HAP-1 (cell line): ENCODE results near the gene TMEM91.
"Not testable (repeated sequence)": the region's sequence is repeated elsewhere in the genome, so short reads cannot be mapped to it uniquely, and the experiment has no call there.

Experiments
- DNase-seq, 2 experiments: peaks; one replicate each; pipeline ENCODE4 v3.0.0-alpha.2; 2016 to 2020; ENCODE audit warnings: low spot score in 2 of 2
- H3K27me3 ChIP-seq: fragments of 250-450 bp; sonication (Bioruptor Pico); 2 replicates; pipeline ENCODE4 v1.5.1; 2020; ENCODE audit warnings: low read depth, mild to moderate bottlenecking, moderate library complexity
- H3K36me3 ChIP-seq: fragments of 250-450 bp; sonication (Bioruptor Pico); replicated peaks from 2 replicates; pipeline ENCODE4 v1.5.1; 2020; ENCODE audit warnings: mild to moderate bottlenecking
- H3K4me1 ChIP-seq: fragments of 250-450 bp; sonication (Bioruptor Pico); 2 replicates; pipeline ENCODE4 v1.5.1; 2020; ENCODE audit warnings: mild to moderate bottlenecking
- H3K4me3 ChIP-seq: fragments of 250-450 bp; sonication (Bioruptor Pico); 2 replicates; pipeline ENCODE4 v1.5.1; 2020; ENCODE audit warnings: mild to moderate bottlenecking, moderate library complexity
- H3K9me3 ChIP-seq: fragments of 250-450 bp; sonication (Bioruptor Pico); 2 replicates; pipeline ENCODE4 v1.5.1; 2020; ENCODE audit warnings: mild to moderate bottlenecking, moderate library complexity
- in situ Hi-C: fragments of 300-500 bp; cut with MboI; formaldehyde crosslinking; loops from 3 replicates; pipeline ENCODE4 v1.14.3; 2020; ENCODE audit warnings: low sequenced_read_pairs, inconsistent platforms, mixed read lengths

TMEM91 gene

DNA sequence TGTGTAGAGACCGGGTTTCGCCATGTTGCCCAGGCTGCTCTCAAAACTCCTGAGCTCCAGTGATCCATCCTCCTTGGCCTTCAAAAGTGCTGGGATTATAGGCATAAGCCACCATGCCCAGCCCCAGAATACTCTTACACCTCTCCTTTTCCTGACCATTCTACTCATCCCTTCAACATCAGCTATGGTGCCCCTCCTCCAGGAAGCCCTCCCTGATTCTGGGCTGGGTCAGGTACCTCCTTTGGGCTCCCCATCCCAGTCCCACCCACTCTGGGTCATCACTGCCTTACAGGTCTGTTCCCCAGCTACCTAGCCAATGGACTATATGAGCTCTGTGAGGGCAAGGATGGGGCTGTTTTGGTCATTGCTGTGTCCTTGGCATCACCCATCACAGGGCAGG lies 32.2 kb upstream of the TMEM91 start:
- Histone ChIP-seq H3K4me3 (no peak overlapping the region), H3K36me3 (peaks cover 27% of the 10 kb centered on the region), H3K27me3 (no peaks in the 10 kb centered on the region), H3K9me3 (no peaks in the 10 kb centered on the region), H3K4me1 (no peaks in the 10 kb centered on the region)
- no peak for DNase-seq
- in situ Hi-C loops: no loop called here

DNA sequence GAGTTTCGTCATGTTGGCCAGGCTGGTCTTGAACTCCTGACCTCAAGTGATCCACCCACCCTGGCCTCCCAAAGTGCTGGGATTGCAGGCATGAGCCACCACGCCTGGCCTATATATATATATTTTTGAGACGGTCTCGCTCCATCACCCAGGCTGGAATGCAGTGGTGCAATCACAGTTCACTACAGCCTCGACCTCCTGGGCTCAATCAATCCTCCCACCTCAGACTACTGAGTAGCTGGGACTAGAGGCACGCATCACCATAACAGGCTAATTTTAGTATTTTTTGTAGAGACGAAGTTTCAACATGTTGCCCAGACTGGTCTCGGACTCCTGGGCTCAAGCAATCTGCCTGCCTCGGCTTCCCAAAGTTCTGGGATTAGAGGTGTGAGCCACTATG lies 29.4 kb upstream of the TMEM91 start:
- H3K4me1 ChIP-seq, in situ Hi-C loops, H3K4me3 ChIP-seq, DNase-seq, H3K27me3 ChIP-seq, H3K9me3 ChIP-seq: not testable (repeated sequence)
- peaks cover 16% of the 10 kb centered on the region for H3K36me3 ChIP-seq

DNA sequence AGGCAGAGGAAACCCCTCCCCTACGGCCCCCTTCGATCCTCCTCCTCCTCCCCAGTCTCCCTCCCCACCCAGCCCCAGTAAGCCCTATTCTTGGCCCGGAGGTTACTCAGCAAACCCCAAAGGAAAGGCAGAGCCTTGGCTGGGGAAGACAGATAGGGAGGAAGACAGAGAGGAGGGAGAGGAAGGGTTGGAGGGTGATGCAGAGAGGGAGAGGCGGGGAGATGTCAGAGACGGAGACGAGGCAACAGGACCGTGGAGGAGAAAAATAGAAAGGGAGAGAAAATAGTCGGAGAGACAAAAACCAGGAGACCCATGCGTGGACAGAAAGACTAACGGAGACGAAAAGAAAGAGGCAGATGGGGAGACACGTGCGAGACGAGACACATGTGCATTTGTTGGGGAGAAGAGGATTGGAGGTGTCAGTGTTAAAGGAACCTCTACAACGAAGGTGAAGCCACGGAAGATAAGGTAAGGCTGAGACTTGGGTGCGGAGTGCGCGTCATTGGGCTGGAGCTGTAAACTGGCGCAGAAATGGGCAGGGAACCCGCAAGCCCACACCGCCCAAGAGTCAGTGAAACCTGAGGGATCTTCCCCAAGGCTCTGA lies 25.5 kb upstream of the TMEM91 start:
- Histone ChIP-seq H3K9me3 (no peaks in the 10 kb centered on the region), H3K4me3 (peak overlapping the region; percentile 73), H3K36me3 (peaks cover 6% of the 10 kb centered on the region), H3K4me1 (peaks cover 3% of the 10 kb centered on the region; the same call in 1 of the 2 replicates), H3K27me3 (no peaks in the 10 kb centered on the region)
- in situ Hi-C loops: no loop called here
- no peak for DNase-seq

GRCh38 chr19:41351339-41352245 lies 24.7 kb upstream of the TMEM91 start:
- peak; percentile 41 to 78 for DNase-seq
- no peaks in the 10 kb centered on the region for H3K27me3 ChIP-seq
- in situ Hi-C loops: no loop called here
- peak overlapping the region; percentile 73 for H3K4me3 ChIP-seq
- H3K4me1 ChIP-seq: peaks cover 3% of the 10 kb centered on the region; the same call in 1 of the 2 replicates
- no peaks in the 10 kb centered on the region for H3K9me3 ChIP-seq
- H3K36me3 ChIP-seq: no peaks in the 10 kb centered on the region; the same call in 1 of the 2 replicates

GRCh38 chr19:41352279-41352608 lies 24.1 kb upstream of the TMEM91 start:
- Histone ChIP-seq H3K36me3 (no peaks in the 10 kb centered on the region; the same call in 1 of the 2 replicates), H3K9me3 (no peaks in the 10 kb centered on the region), H3K4me1 (peaks cover 3% of the 10 kb centered on the region; the same call in 1 of the 2 replicates), H3K27me3 (no peaks in the 10 kb centered on the region), H3K4me3 (peak overlapping the region; percentile 73)
- in situ Hi-C loops: no loop called here
- DNase-seq: no peak

- peak in 1 of 2 experiments; percentile 78 for DNase-seq
These were observed 23.5 kb upstream of the TMEM91 start for GRCh38 chr19:41352609-41353465.

DNA sequence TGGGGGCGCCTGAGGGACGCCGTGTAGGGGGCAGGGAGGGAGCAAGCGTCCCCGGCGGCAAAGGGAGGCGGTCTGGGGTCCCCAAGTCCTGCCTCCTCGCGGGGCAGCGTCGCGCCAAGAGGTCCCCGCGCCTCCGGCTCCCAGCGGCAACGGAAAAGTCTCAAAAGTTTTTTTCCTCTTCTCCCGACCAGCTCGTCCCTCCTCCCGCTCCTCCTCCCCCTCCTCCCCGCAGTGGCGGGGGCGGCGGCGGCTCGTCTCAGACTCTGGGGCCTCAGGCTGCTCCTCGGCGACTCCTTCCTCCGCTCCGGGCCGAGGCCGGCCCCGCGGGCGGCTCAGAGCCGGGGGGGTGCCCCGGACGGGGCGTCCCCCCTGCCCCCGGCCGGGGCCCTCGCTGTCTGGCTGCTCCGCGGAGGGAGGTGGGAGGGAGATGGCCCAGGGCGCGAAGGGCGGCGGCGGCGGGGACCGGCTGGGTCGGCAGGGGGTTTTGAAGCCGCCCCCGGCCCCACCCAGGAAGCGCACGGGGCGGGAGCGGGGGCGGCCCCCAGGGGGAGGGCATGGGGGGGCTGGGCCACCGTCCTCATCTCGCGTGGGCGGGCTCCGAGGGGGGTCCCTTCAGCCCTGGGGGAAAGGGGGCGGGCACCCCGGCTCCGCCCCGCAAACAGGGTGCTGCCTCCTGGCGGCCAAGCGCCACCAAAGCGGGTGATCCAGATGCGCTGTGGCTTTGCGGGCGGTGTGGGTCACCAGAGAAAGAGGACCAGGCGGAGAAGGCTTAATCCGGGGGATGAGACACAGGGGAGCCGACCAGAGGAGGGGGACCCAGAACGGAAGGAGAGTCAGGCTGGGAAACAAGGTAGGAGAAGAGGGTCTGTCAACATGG lies 22.6 kb upstream of the TMEM91 start, which contains the start of gene TGFB1:
Gene TGFB1 (minus strand): TSS at position 457 of the 877 bp plus-strand sequence. CDS start 878 bp downstream, outside the sequence.
- Histone ChIP-seq H3K27me3 (no peaks in the 10 kb centered on the region), H3K9me3 (no peaks in the 10 kb centered on the region), H3K36me3 (no peaks in the 10 kb centered on the region), H3K4me3 (peak within 1 kb of the TSS; percentile 73), H3K4me1 (peaks cover 3% of the 10 kb centered on the region; the same call in 1 of the 2 replicates)
- peak; percentile 58 to 88 for DNase-seq
- in situ Hi-C loops: no loop called here

More at GRCh38 chr19:41352609-41353465, 23.5 kb upstream of the TMEM91 start:
- Histone ChIP-seq H3K4me1 (peaks cover 3% of the 10 kb centered on the region; the same call in 1 of the 2 replicates), H3K9me3 (no peaks in the 10 kb centered on the region), H3K36me3 (no peaks in the 10 kb centered on the region), H3K4me3 (peak overlapping the region; percentile 73), H3K27me3 (no peaks in the 10 kb centered on the region)
- in situ Hi-C loops: no loop called here

DNA sequence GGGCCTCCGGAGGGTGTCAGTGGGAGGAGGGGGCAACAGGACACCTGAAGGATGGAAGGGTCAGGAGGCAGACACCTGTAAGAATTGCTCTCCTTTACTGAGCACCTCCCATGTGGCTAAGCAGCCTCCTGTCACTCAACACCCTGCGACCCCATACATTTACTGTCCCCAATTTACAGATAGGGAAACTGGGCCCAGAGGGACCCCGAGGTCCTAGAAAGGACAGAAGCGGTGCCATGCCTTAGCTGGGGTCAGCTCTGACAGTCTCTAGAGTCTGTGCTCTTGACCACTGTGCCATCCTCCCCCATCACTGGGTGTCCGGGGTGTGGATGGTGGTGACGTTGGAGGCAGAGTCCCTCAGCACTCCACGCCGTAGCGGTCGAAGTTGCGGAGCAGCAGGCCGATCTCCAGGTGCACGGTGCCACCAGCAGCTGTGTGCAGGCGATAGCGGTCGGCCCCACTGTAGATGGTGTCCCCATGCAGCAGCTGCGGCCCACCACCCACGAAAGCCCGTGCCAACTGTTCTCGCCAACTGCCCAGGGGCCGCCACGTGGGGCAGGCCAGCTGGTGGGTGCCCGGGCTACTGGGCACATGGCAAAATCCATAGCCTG lies 21.9 kb upstream of the TMEM91 start:
- no peak for DNase-seq
- H3K36me3 ChIP-seq: no peaks in the 10 kb centered on the region
- peaks cover 3% of the 10 kb centered on the region; the same call in 1 of the 2 replicates for H3K4me1 ChIP-seq
- H3K9me3 ChIP-seq: no peaks in the 10 kb centered on the region
- H3K4me3 ChIP-seq: peak overlapping the region; percentile 73
- H3K27me3 ChIP-seq: no peaks in the 10 kb centered on the region
- in situ Hi-C loops: no loop called here

DNA sequence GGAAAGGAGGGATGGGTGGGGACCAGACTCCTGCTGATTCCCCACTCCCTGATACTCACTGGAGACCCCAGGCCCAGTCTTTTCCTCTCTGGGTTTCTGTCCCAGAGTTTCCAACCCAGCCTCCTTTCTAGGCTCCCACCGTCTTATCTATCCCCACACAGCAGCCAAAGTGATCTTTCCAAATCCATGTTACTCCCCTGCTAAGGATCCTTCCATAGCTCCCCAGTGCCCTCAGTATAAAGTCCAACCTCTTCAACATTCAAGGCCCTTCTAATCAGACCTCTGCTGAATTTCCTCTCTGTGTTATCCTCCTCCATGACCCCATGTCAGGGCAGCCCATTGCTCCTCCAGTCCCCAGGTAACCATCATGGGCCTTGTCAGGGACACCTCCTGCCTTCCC lies 21.3 kb upstream of the TMEM91 start:
- in situ Hi-C loops: no loop called here
- no peak for DNase-seq
- H3K4me3 ChIP-seq: no peak overlapping the region
- no peaks in the 10 kb centered on the region for H3K9me3 ChIP-seq
- H3K4me1 ChIP-seq: peaks cover 3% of the 10 kb centered on the region; the same call in 1 of the 2 replicates
- H3K27me3 ChIP-seq: no peaks in the 10 kb centered on the region
- H3K36me3 ChIP-seq: no peaks in the 10 kb centered on the region

- Histone ChIP-seq H3K27me3 (no peaks in the 10 kb centered on the region), H3K4me1 (peaks cover 3% of the 10 kb centered on the region; the same call in 1 of the 2 replicates), H3K4me3 (no peak overlapping the region), H3K9me3 (no peaks in the 10 kb centered on the region), H3K36me3 (no peaks in the 10 kb centered on the region)
- no peak for DNase-seq
- in situ Hi-C loops: no loop called here
These were observed 20.5 kb upstream of the TMEM91 start for GRCh38 chr19:41355802-41356201.

DNA sequence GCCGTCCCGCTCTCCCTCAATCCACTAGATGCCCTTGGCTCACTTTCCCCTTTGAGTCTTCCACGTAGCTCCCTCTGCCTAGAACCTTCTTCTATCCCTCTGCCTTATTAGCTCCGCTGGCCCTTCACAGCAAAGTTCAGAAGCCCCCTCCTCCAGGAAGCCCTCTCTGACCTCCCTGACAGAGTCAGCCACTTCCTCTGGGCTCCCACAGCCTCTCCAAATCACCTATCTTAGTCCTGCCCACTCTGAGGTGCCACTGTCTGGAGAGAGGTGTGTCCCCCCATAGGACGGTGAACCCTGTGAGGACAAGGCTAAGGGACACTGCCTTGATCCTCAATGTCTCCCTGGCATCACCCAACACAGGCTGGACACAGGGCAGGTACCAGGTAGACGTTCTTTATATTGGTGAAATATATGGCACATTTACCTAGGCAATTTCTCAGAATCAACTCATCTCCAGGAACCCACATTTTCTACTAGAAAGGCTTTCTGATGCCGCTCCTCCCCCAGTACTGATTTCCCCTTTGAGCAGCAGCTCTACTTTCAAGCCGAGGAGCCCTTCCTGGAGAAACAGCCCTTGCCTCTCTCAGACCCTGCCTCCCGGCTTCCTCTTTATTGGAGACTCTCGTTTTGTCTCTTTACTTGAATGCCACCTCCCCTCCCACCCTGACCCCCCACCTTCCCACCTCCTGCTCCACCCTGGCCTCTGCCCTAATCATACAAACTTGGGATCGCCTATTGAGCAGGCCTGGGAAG lies 19.2 kb upstream of the TMEM91 start:
- in situ Hi-C loops: no loop called here
- DNase-seq: no peak
- H3K4me3 ChIP-seq: no peak overlapping the region

GRCh38 chr19:41357746-41358145 lies 18.6 kb upstream of the TMEM91 start:
- peaks cover 3% of the 10 kb centered on the region; the same call in 1 of the 2 replicates for H3K4me1 ChIP-seq
- no peaks in the 10 kb centered on the region for H3K27me3 ChIP-seq
- in situ Hi-C loops: no loop called here
- DNase-seq: no peak
- H3K4me3 ChIP-seq: no peak overlapping the region
- no peaks in the 10 kb centered on the region for H3K36me3 ChIP-seq
- H3K9me3 ChIP-seq: no peaks in the 10 kb centered on the region

More for the DNA sequence above, 19.2 kb upstream of the TMEM91 start:
- Histone ChIP-seq H3K36me3 (no peaks in the 10 kb centered on the region), H3K9me3 (no peaks in the 10 kb centered on the region), H3K4me1 (peaks cover 3% of the 10 kb centered on the region; the same call in 1 of the 2 replicates), H3K27me3 (no peaks in the 10 kb centered on the region)
